NK-92 (cell line): ENCODE measurements around the gene SLC25A1.

ENCODE experiments used
- DNase-seq: peaks from one replicate; lab custom pipeline; 2025; ENCODE audit not compliant: unreplicated experiment; lab: John Stamatoyannopoulos, UW

Gene SLC25A1

GRCh38 chr22:19181786-19182471, 3.4 kb upstream of the SLC25A1 start:
- no peak for DNase-seq

DNA sequence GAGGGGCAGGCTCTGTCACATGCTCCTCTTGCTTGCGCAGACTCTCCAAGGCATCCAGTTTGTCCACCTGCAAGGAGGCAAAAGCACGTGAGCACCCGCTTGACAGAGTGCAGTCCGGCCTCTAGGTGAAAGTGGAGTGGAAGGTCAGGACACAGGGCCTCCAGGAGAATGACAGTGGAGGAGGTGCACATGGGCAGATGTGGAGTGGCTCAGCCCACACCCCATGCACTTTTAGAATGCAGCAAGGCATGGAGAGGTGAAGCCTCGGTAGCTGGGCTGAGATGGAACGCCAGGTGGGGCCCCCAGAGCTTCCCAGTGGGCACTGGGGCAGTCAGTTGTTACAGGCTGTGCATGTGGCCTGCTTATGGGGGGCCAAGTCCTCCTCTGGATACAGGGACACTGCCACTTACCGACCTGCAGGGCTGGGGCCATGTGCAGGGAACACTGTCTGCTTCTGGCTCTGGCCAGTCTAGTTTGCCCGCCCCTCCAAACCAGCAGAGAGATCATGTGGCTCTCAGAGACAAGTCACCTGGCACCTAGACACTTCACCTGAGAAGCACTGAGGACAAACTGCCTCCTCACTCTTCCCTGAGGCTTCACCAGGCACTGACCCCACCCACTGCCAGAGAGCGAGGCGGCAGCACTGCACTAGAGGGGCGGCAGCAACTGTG, 2.3 kb upstream of the SLC25A1 start:
- DNase-seq, result no peak

DNA sequence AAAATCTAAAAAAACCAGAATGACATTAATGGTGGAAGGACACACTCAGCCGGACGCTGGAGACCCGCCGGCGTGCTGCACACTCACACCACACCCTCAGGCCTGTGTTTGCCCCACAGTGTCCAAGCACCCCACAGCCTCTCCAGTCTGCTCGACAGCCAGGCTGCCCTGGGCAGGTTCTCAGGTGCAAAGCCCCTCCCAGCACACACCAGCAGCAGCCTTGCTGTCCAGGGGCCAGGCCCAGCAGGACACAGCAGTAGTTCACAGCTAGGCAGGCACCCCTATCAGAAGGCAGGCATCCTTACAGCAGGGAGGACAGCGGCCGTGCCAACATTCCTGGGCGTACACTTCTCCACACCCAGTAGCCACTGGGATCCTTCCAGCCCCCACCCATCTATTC, 1.7 kb upstream of the SLC25A1 start:
- no peak for DNase-seq

DNA sequence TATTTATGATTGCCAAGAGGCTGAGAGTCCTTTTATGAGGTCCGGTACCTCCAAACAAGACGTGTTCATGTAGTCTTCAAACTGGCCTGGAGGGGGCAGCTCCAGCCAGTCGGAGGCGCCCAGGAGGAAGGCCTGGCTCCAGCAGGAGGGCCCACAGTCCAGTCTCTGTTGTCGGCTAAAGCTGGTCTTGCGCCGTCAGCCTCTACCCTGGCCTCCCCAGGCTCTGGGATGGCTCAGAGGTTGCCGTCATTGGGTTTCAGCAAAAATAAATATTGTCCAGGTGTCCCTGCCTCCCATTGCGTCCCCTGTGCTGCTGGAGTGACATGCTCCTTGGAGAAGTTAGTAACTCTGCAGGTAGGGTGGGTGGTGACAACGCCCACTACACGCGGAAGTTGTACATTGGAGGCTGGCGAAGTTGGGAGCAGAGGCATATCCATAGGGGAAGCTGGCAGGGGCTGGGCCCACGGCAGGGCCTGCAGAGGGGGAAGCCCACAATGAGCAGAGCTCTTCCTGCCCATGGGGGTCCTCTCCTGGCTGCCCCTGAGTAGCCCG, 1.0 kb upstream of the SLC25A1 start:
- no peak for DNase-seq

DNA sequence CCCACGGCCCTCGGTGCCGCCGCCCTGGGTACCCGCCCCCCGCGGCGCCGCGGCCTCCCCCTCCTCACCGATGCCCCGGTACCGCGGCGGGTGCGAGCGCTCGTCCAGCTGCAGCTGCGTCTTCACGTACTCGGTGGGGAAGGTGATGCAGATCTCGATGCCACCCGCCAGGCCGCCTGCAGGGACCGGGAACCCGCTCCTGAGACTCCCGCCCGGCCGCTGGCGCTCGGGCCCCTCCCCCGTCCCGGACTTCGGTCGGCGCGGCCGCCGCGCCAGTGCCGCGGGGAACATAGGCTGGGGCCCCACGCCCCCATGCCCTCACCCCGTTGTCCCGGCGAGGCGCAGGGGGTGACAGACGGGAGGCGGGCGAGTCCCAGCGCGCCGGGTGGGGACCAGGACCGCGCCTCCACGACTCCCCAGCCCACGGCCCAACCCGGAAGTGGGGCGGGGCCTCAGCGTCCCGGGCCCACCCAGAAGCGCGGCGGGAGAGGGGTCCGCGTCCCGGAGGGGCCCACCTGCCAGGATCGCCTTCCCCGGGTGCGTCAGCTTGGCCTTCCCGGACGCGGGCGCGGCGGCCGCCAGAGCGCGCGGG, 375 bp downstream of the SLC25A1 start:
- no peak for DNase-seq

DNA sequence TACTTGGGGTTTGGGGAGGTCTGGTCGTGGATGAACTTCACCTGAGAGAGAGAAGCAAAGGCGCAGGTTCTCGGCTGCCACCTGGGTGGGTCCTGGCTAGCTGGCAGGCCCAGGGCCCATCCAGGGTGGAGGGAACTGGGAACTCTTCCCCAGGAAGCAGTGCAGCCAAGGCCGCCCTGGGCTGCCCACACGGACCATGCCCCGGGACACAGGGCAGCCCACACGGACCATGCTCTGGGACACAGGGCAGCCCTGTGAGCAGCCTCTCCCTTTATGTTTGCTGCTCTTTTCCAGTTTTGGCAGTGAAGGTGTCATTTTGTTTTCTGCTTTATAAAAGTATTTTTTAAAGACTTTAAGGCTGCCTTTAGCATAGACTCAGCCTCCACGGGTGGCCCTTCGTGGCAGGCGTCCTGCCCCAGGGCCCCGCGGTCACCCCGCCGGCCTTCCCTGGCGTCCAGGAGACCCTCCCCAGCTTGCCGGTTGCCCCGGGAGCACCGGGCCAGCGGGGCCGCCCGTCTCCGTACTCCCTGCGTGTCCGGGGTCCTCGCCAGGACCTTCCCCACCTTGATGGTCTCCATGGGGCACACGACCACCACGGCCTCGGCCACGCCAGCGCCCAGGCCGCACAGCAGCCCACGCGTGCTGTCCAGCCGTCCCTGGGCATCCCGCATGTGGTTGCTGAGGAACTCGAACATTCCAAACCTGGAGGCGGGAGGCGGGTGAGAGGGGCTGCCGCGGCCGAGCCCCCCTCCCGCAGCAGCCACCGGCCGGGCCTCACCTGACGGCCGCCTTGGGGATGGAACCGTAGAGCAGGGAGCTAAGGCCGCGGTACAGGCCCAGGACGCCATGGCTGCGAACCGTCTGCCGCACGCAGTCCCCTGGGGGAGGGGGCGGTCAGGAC, 1.1 kb downstream of the SLC25A1 start:
- DNase-seq, result no peak

- DNase-seq, result no peak
Observed at GRCh38 chr22:19176732-19177131, 1.8 kb downstream of the SLC25A1 start.

GRCh38 chr22:19176175-19176643, 2.3 kb downstream of the SLC25A1 start:
- no peak for DNase-seq

- DNase-seq, result no peak
Observed at GRCh38 chr22:19175602-19176174, 2.8 kb downstream of the SLC25A1 start.

GRCh38 chr22:19175026-19175601, 3.4 kb downstream of the SLC25A1 start:
- no peak for DNase-seq

GRCh38 chr22:19174106-19175025, 4.2 kb downstream of the SLC25A1 start:
- no peak for DNase-seq

GRCh38 chr22:19173047-19174035, 5.2 kb downstream of the SLC25A1 start:
- no peak for DNase-seq

GRCh38 chr22:19172213-19173046, 6.1 kb downstream of the SLC25A1 start:
- no peak for DNase-seq

DNA sequence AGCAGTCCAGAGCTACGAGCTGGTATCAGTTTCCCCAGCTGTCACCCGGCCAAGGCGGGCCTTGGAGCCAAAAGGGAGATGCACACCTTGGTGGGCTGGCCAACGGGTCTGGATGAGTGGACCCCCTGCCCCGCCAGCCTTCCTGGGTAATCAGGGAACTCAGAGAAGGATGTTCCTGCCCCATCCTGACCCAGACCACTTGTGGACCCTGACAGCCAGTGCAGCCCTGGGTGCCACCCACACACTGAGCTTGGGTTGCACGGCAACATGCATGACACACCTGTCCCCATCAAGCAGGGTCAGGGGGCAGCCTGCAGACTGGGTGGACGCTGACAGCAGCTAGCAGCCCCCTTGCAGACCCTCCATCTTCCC, 8.6 kb downstream of the SLC25A1 start:
- no peak for DNase-seq

DNA sequence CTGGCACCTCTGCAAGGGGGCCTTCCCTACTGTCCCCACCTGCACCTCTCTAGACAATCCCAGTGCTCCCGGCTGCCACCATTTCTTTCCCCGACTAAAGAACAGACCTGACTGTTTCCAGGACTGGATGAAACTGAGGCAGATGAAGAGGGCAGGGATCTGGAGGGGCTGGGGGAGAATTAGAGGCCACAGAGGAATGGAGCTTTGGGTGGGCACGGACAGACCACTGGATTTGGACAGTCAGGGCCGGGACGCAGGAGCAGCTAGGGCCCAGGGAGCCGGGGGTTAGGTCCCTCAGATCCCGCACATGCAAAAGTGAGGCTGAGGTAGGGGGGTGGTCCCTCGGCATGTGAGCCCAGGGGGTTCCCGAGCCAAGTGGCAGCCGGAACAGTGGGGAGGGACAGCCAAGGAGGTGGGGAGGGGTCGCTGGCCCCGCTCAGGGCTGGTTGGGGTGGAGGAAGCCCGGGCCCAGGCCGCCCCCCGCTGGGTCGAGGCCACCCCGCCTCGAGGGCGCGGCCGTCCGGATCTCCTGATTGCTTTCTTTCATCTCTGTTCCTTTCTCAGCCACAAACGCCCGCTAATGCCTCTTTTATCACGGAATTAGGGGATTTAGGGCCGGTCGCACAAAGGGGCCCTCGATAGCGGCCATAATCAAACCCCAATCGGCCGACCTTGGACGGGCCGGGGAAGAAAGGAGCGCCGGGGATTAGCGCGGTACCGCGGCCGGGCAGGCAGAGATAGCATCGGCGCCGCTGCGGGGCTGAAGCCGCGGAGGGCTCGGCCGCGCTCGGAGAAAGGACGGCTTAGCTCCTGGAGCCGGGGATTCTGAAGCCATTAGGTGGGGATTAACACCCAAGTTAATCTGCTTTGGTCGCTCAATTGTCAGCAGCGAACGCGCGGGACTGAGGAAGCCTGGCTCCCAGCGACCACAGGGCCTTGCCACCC, 9.3 kb downstream of the SLC25A1 start:
- no peak for DNase-seq
